B cell (primary cell): ENCODE measurements around the gene SPRY4. TPM values are rescaled to one million over a fixed set of nuclear protein-coding genes. Genes with fewer than 3 reads are reported as not detected.

ENCODE experiments used
- ATAC-seq: fragments of 200-7000 bp; cut with Tn5 transposase; one replicate; pipeline ENCODE4 v1.10.0; 2021; ENCODE audit warnings: low read depth, mild to moderate bottlenecking, moderate number of reproducible peaks, moderate library complexity
- CTCF ChIA-PET: fragments of 350-600 bp; sonication (Branson Sonifier 250); formaldehyde crosslinking; loops from one replicate; lab custom pipeline; 2021; ENCODE audit warnings: antibody characterized with exemption, inconsistent platforms; lab: Charles Lee
- POLR2A ChIA-PET: fragments of 350-600 bp; sonication (Branson Sonifier 250); formaldehyde crosslinking; loops from one replicate; lab custom pipeline; 2021; ENCODE audit warnings: antibody characterized with exemption; lab: Charles Lee
- DNase-seq: peaks from one replicate; pipeline ENCODE4 v3.0.0; 2013
- H2AFZ ChIP-seq: 2 replicates; pipeline ENCODE4 v1.6.1; 2012; ENCODE audit warnings: mild to moderate bottlenecking, low read depth, low read length; ENCODE audit not compliant: insufficient read depth, poor library complexity, severe bottlenecking
- H3K27ac ChIP-seq, 2 donors: 1 replicate in 1 of 2; 2 replicates in 1 of 2; pipeline ENCODE4 v1.5.1; 2012 to 2013; ENCODE audit warnings: low read length in 2 of 2, mild to moderate bottlenecking in 2 of 2, moderate library complexity in 1 of 2
- H3K27me3 ChIP-seq, 4 experiments: fragments of 200-600 bp in 1 of 4; sonication (generic) in 1 of 4; replicated peaks in 1 of 4; 1 replicate in 2 of 4; 2 replicates in 2 of 4; pipeline versions ENCODE4 v1.6.1 to v1.7.0; 2013 to 2016; ENCODE audit warnings: low read length in 3 of 4, mild to moderate bottlenecking in 2 of 4, mixed read lengths in 1 of 4, moderate library complexity in 1 of 4; ENCODE audit not compliant: insufficient read depth in 4 of 4, control insufficient read depth in 3 of 4; ENCODE audit errors: control extremely low read depth in 1 of 4
- H3K36me3 ChIP-seq, 2 experiments: replicated peaks in 1 of 2; 1 replicate in 1 of 2; 2 replicates in 1 of 2; pipeline versions ENCODE4 v1.6.1 to v1.7.1; 2013; ENCODE audit warnings: low read length in 1 of 2; ENCODE audit not compliant: insufficient read depth in 2 of 2, control insufficient read depth in 1 of 2; ENCODE audit errors: control extremely low read depth in 1 of 2, extremely low read depth in 1 of 2
- H3K4me1 ChIP-seq, 2 donors: fragments of 200-600 bp in 1 of 2; sonication (generic) in 1 of 2; 1 replicate in 1 of 2; 2 replicates in 1 of 2; pipeline versions ENCODE4 v1.5.1 to v1.6.1; 2013 to 2017; ENCODE audit warnings: low read length in 2 of 2; ENCODE audit not compliant: control insufficient read depth in 2 of 2, insufficient read depth in 2 of 2
- H3K4me2 ChIP-seq: replicated peaks from 2 replicates; pipeline ENCODE3; 2012; ENCODE audit warnings: mild to moderate bottlenecking, low read depth, low read length; ENCODE audit not compliant: poor library complexity, severe bottlenecking
- H3K4me3 ChIP-seq, 5 experiments: fragments of 200-600 bp in 1 of 5; sonication (generic) in 1 of 5; 1 replicate in 3 of 5; 2 replicates in 2 of 5; pipeline versions ENCODE4 v1.5.1 to v1.7.0; 2011 to 2016; ENCODE audit warnings: low read length in 4 of 5, mild to moderate bottlenecking in 4 of 5, low read depth in 2 of 5, control low read depth in 1 of 5, moderate library complexity in 1 of 5; ENCODE audit not compliant: insufficient read depth in 1 of 5; ENCODE audit errors: control extremely low read depth in 1 of 5, extremely low read depth in 1 of 5
- H3K79me2 ChIP-seq: fragments of 200-600 bp; sonication (generic); one replicate; pipeline ENCODE4 v1.6.0; 2016; ENCODE audit warnings: low read length; ENCODE audit not compliant: control insufficient read depth, insufficient read depth
- H3K9ac ChIP-seq: fragments of 200-600 bp; sonication (generic); 2 replicates; pipeline ENCODE4 v1.6.1; 2017; ENCODE audit warnings: mild to moderate bottlenecking, low read length, moderate library complexity
- H3K9me3 ChIP-seq, 3 donors: one replicate each; pipeline versions ENCODE4 v1.6.1 to v1.7.1; 2013; ENCODE audit warnings: low read length in 2 of 3; ENCODE audit not compliant: control insufficient read depth in 2 of 3, insufficient read depth in 1 of 3; ENCODE audit errors: control extremely low read depth in 1 of 3
- H4K20me1 ChIP-seq: 2 replicates; pipeline ENCODE4 v1.6.0; 2012; ENCODE audit warnings: mild to moderate bottlenecking, low read length; ENCODE audit not compliant: insufficient read depth, control insufficient read depth, poor library complexity, severe bottlenecking
- H3K27ac Mint-ChIP-seq: one replicate; pipeline ENCODE4 v1.8.0; 2021; ENCODE audit warnings: mixed read lengths
- H3K27me3 Mint-ChIP-seq: one replicate; pipeline ENCODE4 v1.8.0; 2021; ENCODE audit warnings: mixed read lengths
- H3K4me1 Mint-ChIP-seq: one replicate; pipeline ENCODE4 v1.8.0; 2021; ENCODE audit warnings: mixed read lengths
- H3K4me3 Mint-ChIP-seq: one replicate; pipeline ENCODE4 v1.8.0; 2021; ENCODE audit warnings: mixed read lengths
- H3K9me3 Mint-ChIP-seq: one replicate; pipeline ENCODE4 v1.8.0; 2022; ENCODE audit warnings: mixed read lengths; ENCODE audit not compliant: insufficient read depth
- CTCF ChIP-seq: fragments of 200-600 bp; IDR thresholded peaks from one replicate; pipeline ENCODE4 v1.8.0; 2022; ENCODE audit warnings: antibody characterized with exemption, mild to moderate bottlenecking
- EZH2 ChIP-seq: IDR thresholded peaks from 2 replicates; pipeline ENCODE4 v1.6.1; 2012; ENCODE audit warnings: borderline replicate concordance, low read depth, mild to moderate bottlenecking, moderate library complexity, low read length; ENCODE audit not compliant: insufficient read depth, poor library complexity, severe bottlenecking
- WGBS: methylation state at CpG from one replicate; pipeline ENCODE4 v1.1.5; 2013; ENCODE audit warnings: missing lambda C conversion rate; ENCODE audit not compliant: insufficient coverage; 5-methylcytosine and 5-hydroxymethylcytosine counted together
- intact Hi-C: fragments of 100-400 bp; cut with micrococcal nuclease; formaldehyde crosslinking; loops from one replicate; pipeline ENCODE4 v1.10.0; 2022
- polyA plus RNA-seq: library from polyadenylated mRNA; depleted of rRNA; stranded (reverse); fragments of >200 nt; gene quantifications from 2 replicates; pipeline ENCODE4 v1.2.3, GENCODE V29; 2012
- total RNA-seq, 2 donors: library from RNA; stranded (reverse); fragments of 120-200 nt in 1 of 2; gene quantifications; 1 replicate in 1 of 2; 2 replicates in 1 of 2; pipeline versions ENCODE4 v1.2.3 to v1.2.4, GENCODE V29; 2013 to 2022

SPRY4 gene
- total and polyA plus RNA-seq, 2 donors (not counting 1 experiment from before 2014, with no cell fraction given) = 0.06 TPM; not detected in 1

- no peaks in the 10 kb centered on the region for H4K20me1 ChIP-seq
- no peak for ATAC-seq
- no peaks in the 10 kb centered on the region for H3K79me2 ChIP-seq
These were observed 7.1 kb downstream of the SPRY4 start for GRCh38 chr5:142317753-142318152.

GRCh38 chr5:142317173-142317572, 7.6 kb downstream of the SPRY4 start:
- ATAC-seq (no peak), DNase-seq (no peak)
- H3K27me3 ChIP-seq = peaks cover 0 to 46% (median 11%) of the 10 kb centered on the region in 4 experiments
- Mint-ChIP-seq H3K27ac (no peak overlapping the region), H3K4me3 (no peak overlapping the region), H3K4me1 (peaks cover 36% of the 10 kb centered on the region), H3K9me3 (no peaks in the 10 kb centered on the region), H3K27me3 (peaks cover 46% of the 10 kb centered on the region)
- H3K9ac ChIP-seq = no peak overlapping the region
- intact Hi-C loops = no loop called here
- no peak overlapping the region for H3K27ac ChIP-seq
- POLR2A ChIA-PET = no interaction called here
- no peak overlapping the region for H3K4me2 ChIP-seq
- H2AFZ ChIP-seq = no peak overlapping the region
- H3K4me3 ChIP-seq = no peak overlapping the region
- CTCF ChIA-PET = no interaction called here
- no peaks in the 10 kb centered on the region for H4K20me1 ChIP-seq
- H3K9me3 ChIP-seq = no peaks in the 10 kb centered on the region
- H3K36me3 ChIP-seq = no peaks in the 10 kb centered on the region
- H3K4me1 ChIP-seq = peaks cover 21 to 53% of the 10 kb centered on the region in 2 donors
- 92% methylated on average over 2 of the region's 5 CpGs for WGBS
- TF ChIP-seq CTCF (no peak), EZH2 (no peak)
- no peaks in the 10 kb centered on the region for H3K79me2 ChIP-seq

More at GRCh38 chr5:142317753-142318152, 7.1 kb downstream of the SPRY4 start:
- Mint-ChIP-seq H3K4me3 (no peak overlapping the region), H3K27ac (no peak overlapping the region), H3K4me1 (peaks cover 36% of the 10 kb centered on the region), H3K9me3 (no peaks in the 10 kb centered on the region), H3K27me3 (peaks cover 50% of the 10 kb centered on the region)
- no peak for DNase-seq
- intact Hi-C loops = no loop called here
- ChIA-PET CTCF (no interaction called here), POLR2A (no interaction called here)
- WGBS = 31% methylated on average over 5 of the region's 5 CpGs
- Histone ChIP-seq H3K9ac (no peak overlapping the region), H3K36me3 (no peaks in the 10 kb centered on the region), H3K4me2 (no peak overlapping the region), H3K4me1 (peaks cover 21 to 53% of the 10 kb centered on the region in 2 donors), H3K27ac (no peak overlapping the region), H3K9me3 (no peaks in the 10 kb centered on the region), H3K27me3 (peaks cover 0 to 51% (median 12%) of the 10 kb centered on the region in 4 experiments), H3K4me3 (no peak overlapping the region), H2AFZ (no peak overlapping the region)
- TF ChIP-seq CTCF (no peak), EZH2 (no peak)
